Uterus (tissue), 2 donors: ENCODE results near the gene AKR7A2.

Source experiments
- CTCF ChIP-seq, 4 experiments: fragments of 200-600 bp in 2 of 4; fragments of 450-650 bp in 2 of 4; sonication (generic) in 2 of 4; IDR thresholded peaks; one replicate each; pipeline ENCODE4 v1.5.1; 2016 to 2019; ENCODE audit warnings: antibody characterized with exemption in 4 of 4, mild to moderate bottlenecking in 2 of 4, moderate library complexity in 1 of 4
- POLR2A ChIP-seq, 2 donors: fragments of 450-650 bp; IDR thresholded peaks; one replicate each; pipeline ENCODE4 v1.6.1; 2016; ENCODE audit warnings: antibody characterized with exemption in 2 of 2, mild to moderate bottlenecking in 1 of 2, moderate library complexity in 1 of 2

- TF ChIP-seq CTCF (IDR thresholded peaks at IDR 0.05) = no peak
- TF ChIP-seq POLR2A (IDR thresholded peaks at IDR 0.05) = no peak
These were observed 38.1 kb upstream of the AKR7A2 start for GRCh38 chr1:19349999-19350398.
